GM23338 (cell line): ENCODE measurements around the gene AKNA. TPM values are rescaled to one million over a fixed set of nuclear protein-coding genes. Genes with fewer than 3 reads are reported as not detected.

Experiments
- ATAC-seq: fragments of 200-7000 bp; cut with Tn5 transposase; 3 replicates; pipeline ENCODE4 v1.9.1; 2020
- DNase-seq: peaks from one replicate; pipeline ENCODE4 v3.0.0-alpha.2; 2015; ENCODE audit warnings: low spot score
- H2AFZ ChIP-seq: fragments of 200-600 bp; sonication (generic); 2 replicates; pipeline ENCODE4 v1.8.0; 2016; ENCODE audit warnings: antibody characterized with exemption, mild to moderate bottlenecking, moderate library complexity
- H3F3A ChIP-seq: fragments of 200-600 bp; sonication (generic); replicated peaks from 2 replicates; pipeline ENCODE4 v1.8.0; 2017; ENCODE audit warnings: antibody characterized with exemption, mixed run types, low read depth
- H3K27ac ChIP-seq: fragments of 200-600 bp; sonication (generic); 2 replicates; pipeline ENCODE4 v1.6.1; 2016; ENCODE audit warnings: low read depth
- H3K27me3 ChIP-seq: fragments of 200-600 bp; sonication (generic); 2 replicates; pipeline ENCODE4 v1.8.0; 2016; ENCODE audit warnings: mild to moderate bottlenecking, mixed run types, moderate library complexity; ENCODE audit not compliant: insufficient read depth
- H3K36me3 ChIP-seq: fragments of 200-600 bp; sonication (generic); 2 replicates; pipeline ENCODE4 v1.8.0; 2016; ENCODE audit warnings: mild to moderate bottlenecking; ENCODE audit not compliant: insufficient read depth
- H3K4me1 ChIP-seq: fragments of 200-600 bp; sonication (generic); 2 replicates; pipeline ENCODE4 v1.8.0; 2016; ENCODE audit warnings: mild to moderate bottlenecking, moderate library complexity; ENCODE audit not compliant: insufficient read depth
- H3K4me2 ChIP-seq: fragments of 200-600 bp; sonication (generic); 2 replicates; pipeline ENCODE4 v1.7.1; 2017; ENCODE audit warnings: mixed run types
- H3K4me3 ChIP-seq: fragments of 200-600 bp; sonication (generic); 2 replicates; pipeline ENCODE4 v1.6.1; 2016; ENCODE audit warnings: mixed run types
- H3K79me2 ChIP-seq: fragments of 200-600 bp; sonication (generic); replicated peaks from 2 replicates; pipeline ENCODE4 v1.8.0; 2017; ENCODE audit warnings: mild to moderate bottlenecking; ENCODE audit not compliant: insufficient read depth
- H3K9me2 ChIP-seq: fragments of 200-600 bp; sonication (generic); 2 replicates; pipeline ENCODE4 v1.8.0; 2017; ENCODE audit not compliant: insufficient read depth
- H4K20me1 ChIP-seq: fragments of 200-600 bp; sonication (generic); replicated peaks from 2 replicates; pipeline ENCODE4 v1.8.0; 2017; ENCODE audit warnings: mild to moderate bottlenecking; ENCODE audit not compliant: insufficient read depth
- H3K27ac Mint-ChIP-seq: 2 replicates; pipeline ENCODE4 v1.8.0; 2020; ENCODE audit warnings: inconsistent platforms, mild to moderate bottlenecking, moderate library complexity, mixed read lengths
- H3K27me3 Mint-ChIP-seq: 3 replicates; pipeline ENCODE4 v1.8.0; 2022; ENCODE audit warnings: low read depth, mild to moderate bottlenecking, moderate library complexity, mixed read lengths, inconsistent platforms; ENCODE audit not compliant: insufficient read depth, poor library complexity
- H3K36me3 Mint-ChIP-seq: 3 replicates; pipeline ENCODE4 v1.8.0; 2021; ENCODE audit warnings: low read depth, mild to moderate bottlenecking, inconsistent platforms, moderate library complexity, mixed read lengths
- H3K4me1 Mint-ChIP-seq: 3 replicates; pipeline ENCODE4 v1.8.0; 2020; ENCODE audit warnings: mild to moderate bottlenecking, inconsistent platforms, mixed read lengths
- H3K4me3 Mint-ChIP-seq: 3 replicates; pipeline ENCODE4 v1.8.0; 2021; ENCODE audit warnings: moderate library complexity, mild to moderate bottlenecking, inconsistent platforms, mixed read lengths
- H3K9me3 Mint-ChIP-seq: 3 replicates; pipeline ENCODE4 v1.8.0; 2020; ENCODE audit warnings: moderate library complexity, mild to moderate bottlenecking, inconsistent platforms, mixed read lengths
- CREB1 ChIP-seq: fragments of 250-450 bp; sonication (Bioruptor Pico); IDR thresholded peaks from 2 replicates; pipeline ENCODE4 v1.5.0; 2020; ENCODE audit warnings: low read depth, mild to moderate bottlenecking, moderate library complexity
- EZH2 ChIP-seq: fragments of 200-600 bp; sonication (generic); IDR thresholded peaks from one replicate; pipeline ENCODE4 v1.8.0; 2017; ENCODE audit warnings: antibody characterized with exemption, mild to moderate bottlenecking, low read depth; ENCODE audit not compliant: unreplicated experiment
- EZH2phosphoT487 ChIP-seq: fragments of 200-600 bp; sonication (generic); IDR thresholded peaks from one replicate; pipeline ENCODE4 v1.8.1; 2018; ENCODE audit warnings: antibody characterized with exemption; ENCODE audit not compliant: unreplicated experiment
- JUNB ChIP-seq: IDR thresholded peaks from one replicate; pipeline ENCODE4 v1.6.1; 2016; ENCODE audit warnings: antibody characterized with exemption; ENCODE audit not compliant: unreplicated experiment
- NANOG ChIP-seq: IDR thresholded peaks from 2 replicates; pipeline ENCODE4 v1.6.1; 2016; ENCODE audit warnings: antibody characterized with exemption, borderline replicate concordance
- POLR2AphosphoS5 ChIP-seq: IDR thresholded peaks from 2 replicates; pipeline ENCODE4 v1.6.1; 2016; ENCODE audit warnings: antibody characterized with exemption, low read depth
- STAT1 ChIP-seq: IDR thresholded peaks from one replicate; pipeline ENCODE4 v1.6.1; 2016; ENCODE audit warnings: antibody characterized with exemption; ENCODE audit not compliant: unreplicated experiment
- ZNF114 ChIP-seq: fragments of 250-450 bp; sonication (Bioruptor Pico); IDR thresholded peaks from 2 replicates; pipeline ENCODE4 v1.5.0; 2020; ENCODE audit warnings: mild to moderate bottlenecking, moderate library complexity
- ZNF331 ChIP-seq: fragments of 250-450 bp; sonication (Bioruptor Pico); IDR thresholded peaks from 2 replicates; pipeline ENCODE4 v1.5.0; 2020; ENCODE audit warnings: low read depth, mild to moderate bottlenecking, moderate library complexity
- polyA plus RNA-seq: library from polyadenylated mRNA; unstranded; fragments of >200 nt; fragmentation: Nextera tagmentation; extraction: Ambion mirVana; gene quantifications from 2 replicates; pipeline ENCODE4 v1.2.1, GENCODE V29; 2016
- total RNA-seq: library from RNA; depleted of rRNA; stranded (reverse); fragments of >200 nt; shearing (Covaris generic); gene quantifications from 2 replicates; pipeline ENCODE4 v1.2.3, GENCODE V29; 2014
- TF ChIP-seq, protein P1 (sequence below): fragments of 250-450 bp; sonication (Bioruptor Pico); IDR thresholded peaks from 2 replicates; pipeline ENCODE4 v1.5.0; 2020; ENCODE audit warnings: mild to moderate bottlenecking, moderate library complexity
- TF ChIP-seq, protein P2 (sequence below): IDR thresholded peaks from 2 replicates; pipeline ENCODE4 v1.6.1; 2016; ENCODE audit warnings: antibody characterized with exemption
- TF ChIP-seq, protein P3 (sequence below): IDR thresholded peaks from one replicate; pipeline ENCODE4 v1.6.1; 2018; ENCODE audit warnings: antibody characterized with exemption; ENCODE audit not compliant: unreplicated experiment
- TF ChIP-seq, protein P4 (sequence below), 2 experiments: fragments of 200-600 bp in 1 of 2; sonication (generic) in 1 of 2; conservative IDR thresholded peaks; 2 replicates each; pipeline versions ENCODE4 v1.5.1 to v1.6.1; 2016 to 2017; ENCODE audit warnings: antibody characterized with exemption in 2 of 2, low read depth in 2 of 2, mild to moderate bottlenecking in 2 of 2, moderate library complexity in 1 of 2

AKNA gene
- total and polyA plus RNA-seq, 2 experiments from 2014 or later = 9.0 to 28.1 TPM

DNA sequence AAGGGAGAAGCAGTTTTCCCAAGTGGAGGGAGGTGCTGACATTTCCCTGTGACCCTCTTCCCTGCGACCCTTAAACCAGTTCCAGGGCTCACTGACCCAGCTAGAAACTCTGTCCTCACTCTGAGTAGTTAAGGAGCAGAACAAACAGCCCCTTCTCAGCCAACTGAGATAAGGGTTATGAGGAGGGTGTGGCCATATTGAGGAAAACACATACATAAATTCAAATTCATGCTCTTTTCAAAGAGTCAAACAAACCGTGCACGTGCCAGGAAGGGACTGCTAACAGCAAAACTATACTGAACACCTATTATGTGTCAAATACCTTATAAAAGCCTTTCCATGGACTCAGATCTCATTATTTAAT, 4.9 kb upstream of the AKNA start:
- Histone ChIP-seq H3K9me2 (no peaks in the 10 kb centered on the region), H3K4me3 (no peak overlapping the region), H3K36me3 (no peaks in the 10 kb centered on the region), H3K4me2 (no peak overlapping the region), H3F3A (peaks cover 18% of the 10 kb centered on the region), H3K79me2 (no peaks in the 10 kb centered on the region; the same call in 1 of the 2 replicates), H2AFZ (no peak overlapping the region), H3K27me3 (no peaks in the 10 kb centered on the region), H4K20me1 (peaks cover 5% of the 10 kb centered on the region; the same call in 1 of the 2 replicates), H3K4me1 (peaks cover 23% of the 10 kb centered on the region), H3K27ac (no peak overlapping the region)
- Mint-ChIP-seq H3K4me1 (peaks cover 68% of the 10 kb centered on the region), H3K27ac (no peak overlapping the region), H3K27me3 (peaks cover 13% of the 10 kb centered on the region), H3K9me3 (no peaks in the 10 kb centered on the region), H3K36me3 (peaks cover 24% of the 10 kb centered on the region), H3K4me3 (no peak overlapping the region)
- DNase-seq (no peak), ATAC-seq (no peak)
- TF ChIP-seq EZH2 (no peak), ZNF331 (CRISPR knock-in tag) (no peak), ZNF114 (CRISPR knock-in tag) (no peak), STAT1 (no peak), NANOG (no peak), JUNB (no peak), EZH2phosphoT487 (no peak), POLR2AphosphoS5 (no peak), CREB1 (CRISPR knock-in tag) (no peak)
- TF ChIP-seq, protein P1, sequence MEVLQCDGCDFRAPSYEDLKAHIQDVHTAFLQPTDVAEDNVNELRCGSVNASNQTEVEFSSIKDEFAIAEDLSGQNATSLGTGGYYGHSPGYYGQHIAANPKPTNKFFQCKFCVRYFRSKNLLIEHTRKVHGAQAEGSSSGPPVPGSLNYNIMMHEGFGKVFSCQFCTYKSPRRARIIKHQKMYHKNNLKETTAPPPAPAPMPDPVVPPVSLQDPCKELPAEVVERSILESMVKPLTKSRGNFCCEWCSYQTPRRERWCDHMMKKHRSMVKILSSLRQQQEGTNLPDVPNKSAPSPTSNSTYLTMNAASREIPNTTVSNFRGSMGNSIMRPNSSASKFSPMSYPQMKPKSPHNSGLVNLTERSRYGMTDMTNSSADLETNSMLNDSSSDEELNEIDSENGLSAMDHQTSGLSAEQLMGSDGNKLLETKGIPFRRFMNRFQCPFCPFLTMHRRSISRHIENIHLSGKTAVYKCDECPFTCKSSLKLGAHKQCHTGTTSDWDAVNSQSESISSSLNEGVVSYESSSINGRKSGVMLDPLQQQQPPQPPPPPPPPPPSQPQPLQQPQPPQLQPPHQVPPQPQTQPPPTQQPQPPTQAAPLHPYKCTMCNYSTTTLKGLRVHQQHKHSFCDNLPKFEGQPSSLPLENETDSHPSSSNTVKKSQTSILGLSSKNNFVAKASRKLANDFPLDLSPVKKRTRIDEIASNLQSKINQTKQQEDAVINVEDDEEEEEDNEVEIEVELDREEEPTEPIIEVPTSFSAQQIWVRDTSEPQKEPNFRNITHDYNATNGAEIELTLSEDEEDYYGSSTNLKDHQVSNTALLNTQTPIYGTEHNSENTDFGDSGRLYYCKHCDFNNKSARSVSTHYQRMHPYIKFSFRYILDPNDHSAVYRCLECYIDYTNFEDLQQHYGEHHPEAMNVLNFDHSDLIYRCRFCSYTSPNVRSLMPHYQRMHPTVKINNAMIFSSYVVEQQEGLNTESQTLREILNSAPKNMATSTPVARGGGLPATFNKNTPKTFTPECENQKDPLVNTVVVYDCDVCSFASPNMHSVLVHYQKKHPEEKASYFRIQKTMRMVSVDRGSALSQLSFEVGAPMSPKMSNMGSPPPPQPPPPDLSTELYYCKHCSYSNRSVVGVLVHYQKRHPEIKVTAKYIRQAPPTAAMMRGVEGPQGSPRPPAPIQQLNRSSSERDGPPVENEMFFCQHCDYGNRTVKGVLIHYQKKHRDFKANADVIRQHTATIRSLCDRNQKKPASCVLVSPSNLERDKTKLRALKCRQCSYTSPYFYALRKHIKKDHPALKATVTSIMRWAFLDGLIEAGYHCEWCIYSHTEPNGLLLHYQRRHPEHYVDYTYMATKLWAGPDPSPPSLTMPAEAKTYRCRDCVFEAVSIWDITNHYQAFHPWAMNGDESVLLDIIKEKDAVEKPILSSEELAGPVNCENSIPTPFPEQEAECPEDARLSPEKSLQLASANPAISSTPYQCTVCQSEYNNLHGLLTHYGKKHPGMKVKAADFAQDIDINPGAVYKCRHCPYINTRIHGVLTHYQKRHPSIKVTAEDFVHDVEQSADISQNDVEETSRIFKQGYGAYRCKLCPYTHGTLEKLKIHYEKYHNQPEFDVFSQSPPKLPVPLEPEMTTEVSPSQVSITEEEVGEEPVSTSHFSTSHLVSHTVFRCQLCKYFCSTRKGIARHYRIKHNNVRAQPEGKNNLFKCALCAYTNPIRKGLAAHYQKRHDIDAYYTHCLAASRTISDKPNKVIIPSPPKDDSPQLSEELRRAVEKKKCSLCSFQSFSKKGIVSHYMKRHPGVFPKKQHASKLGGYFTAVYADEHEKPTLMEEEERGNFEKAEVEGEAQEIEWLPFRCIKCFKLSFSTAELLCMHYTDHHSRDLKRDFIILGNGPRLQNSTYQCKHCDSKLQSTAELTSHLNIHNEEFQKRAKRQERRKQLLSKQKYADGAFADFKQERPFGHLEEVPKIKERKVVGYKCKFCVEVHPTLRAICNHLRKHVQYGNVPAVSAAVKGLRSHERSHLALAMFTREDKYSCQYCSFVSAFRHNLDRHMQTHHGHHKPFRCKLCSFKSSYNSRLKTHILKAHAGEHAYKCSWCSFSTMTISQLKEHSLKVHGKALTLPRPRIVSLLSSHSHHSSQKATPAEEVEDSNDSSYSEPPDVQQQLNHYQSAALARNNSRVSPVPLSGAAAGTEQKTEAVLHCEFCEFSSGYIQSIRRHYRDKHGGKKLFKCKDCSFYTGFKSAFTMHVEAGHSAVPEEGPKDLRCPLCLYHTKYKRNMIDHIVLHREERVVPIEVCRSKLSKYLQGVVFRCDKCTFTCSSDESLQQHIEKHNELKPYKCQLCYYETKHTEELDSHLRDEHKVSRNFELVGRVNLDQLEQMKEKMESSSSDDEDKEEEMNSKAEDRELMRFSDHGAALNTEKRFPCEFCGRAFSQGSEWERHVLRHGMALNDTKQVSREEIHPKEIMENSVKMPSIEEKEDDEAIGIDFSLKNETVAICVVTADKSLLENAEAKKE (CRISPR knock-in tag) = no peak
- TF ChIP-seq, protein P2, sequence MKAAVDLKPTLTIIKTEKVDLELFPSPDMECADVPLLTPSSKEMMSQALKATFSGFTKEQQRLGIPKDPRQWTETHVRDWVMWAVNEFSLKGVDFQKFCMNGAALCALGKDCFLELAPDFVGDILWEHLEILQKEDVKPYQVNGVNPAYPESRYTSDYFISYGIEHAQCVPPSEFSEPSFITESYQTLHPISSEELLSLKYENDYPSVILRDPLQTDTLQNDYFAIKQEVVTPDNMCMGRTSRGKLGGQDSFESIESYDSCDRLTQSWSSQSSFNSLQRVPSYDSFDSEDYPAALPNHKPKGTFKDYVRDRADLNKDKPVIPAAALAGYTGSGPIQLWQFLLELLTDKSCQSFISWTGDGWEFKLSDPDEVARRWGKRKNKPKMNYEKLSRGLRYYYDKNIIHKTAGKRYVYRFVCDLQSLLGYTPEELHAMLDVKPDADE = no peak
- TF ChIP-seq, protein P3, sequence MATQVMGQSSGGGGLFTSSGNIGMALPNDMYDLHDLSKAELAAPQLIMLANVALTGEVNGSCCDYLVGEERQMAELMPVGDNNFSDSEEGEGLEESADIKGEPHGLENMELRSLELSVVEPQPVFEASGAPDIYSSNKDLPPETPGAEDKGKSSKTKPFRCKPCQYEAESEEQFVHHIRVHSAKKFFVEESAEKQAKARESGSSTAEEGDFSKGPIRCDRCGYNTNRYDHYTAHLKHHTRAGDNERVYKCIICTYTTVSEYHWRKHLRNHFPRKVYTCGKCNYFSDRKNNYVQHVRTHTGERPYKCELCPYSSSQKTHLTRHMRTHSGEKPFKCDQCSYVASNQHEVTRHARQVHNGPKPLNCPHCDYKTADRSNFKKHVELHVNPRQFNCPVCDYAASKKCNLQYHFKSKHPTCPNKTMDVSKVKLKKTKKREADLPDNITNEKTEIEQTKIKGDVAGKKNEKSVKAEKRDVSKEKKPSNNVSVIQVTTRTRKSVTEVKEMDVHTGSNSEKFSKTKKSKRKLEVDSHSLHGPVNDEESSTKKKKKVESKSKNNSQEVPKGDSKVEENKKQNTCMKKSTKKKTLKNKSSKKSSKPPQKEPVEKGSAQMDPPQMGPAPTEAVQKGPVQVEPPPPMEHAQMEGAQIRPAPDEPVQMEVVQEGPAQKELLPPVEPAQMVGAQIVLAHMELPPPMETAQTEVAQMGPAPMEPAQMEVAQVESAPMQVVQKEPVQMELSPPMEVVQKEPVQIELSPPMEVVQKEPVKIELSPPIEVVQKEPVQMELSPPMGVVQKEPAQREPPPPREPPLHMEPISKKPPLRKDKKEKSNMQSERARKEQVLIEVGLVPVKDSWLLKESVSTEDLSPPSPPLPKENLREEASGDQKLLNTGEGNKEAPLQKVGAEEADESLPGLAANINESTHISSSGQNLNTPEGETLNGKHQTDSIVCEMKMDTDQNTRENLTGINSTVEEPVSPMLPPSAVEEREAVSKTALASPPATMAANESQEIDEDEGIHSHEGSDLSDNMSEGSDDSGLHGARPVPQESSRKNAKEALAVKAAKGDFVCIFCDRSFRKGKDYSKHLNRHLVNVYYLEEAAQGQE = no peak
- TF ChIP-seq, protein P4, sequence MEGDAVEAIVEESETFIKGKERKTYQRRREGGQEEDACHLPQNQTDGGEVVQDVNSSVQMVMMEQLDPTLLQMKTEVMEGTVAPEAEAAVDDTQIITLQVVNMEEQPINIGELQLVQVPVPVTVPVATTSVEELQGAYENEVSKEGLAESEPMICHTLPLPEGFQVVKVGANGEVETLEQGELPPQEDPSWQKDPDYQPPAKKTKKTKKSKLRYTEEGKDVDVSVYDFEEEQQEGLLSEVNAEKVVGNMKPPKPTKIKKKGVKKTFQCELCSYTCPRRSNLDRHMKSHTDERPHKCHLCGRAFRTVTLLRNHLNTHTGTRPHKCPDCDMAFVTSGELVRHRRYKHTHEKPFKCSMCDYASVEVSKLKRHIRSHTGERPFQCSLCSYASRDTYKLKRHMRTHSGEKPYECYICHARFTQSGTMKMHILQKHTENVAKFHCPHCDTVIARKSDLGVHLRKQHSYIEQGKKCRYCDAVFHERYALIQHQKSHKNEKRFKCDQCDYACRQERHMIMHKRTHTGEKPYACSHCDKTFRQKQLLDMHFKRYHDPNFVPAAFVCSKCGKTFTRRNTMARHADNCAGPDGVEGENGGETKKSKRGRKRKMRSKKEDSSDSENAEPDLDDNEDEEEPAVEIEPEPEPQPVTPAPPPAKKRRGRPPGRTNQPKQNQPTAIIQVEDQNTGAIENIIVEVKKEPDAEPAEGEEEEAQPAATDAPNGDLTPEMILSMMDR (conservative IDR thresholded peaks at IDR 0.05; ENCODE audit: low read depth in 2 of 2) = no peak
